T47D (cell line): ENCODE results near the gene CAMK1D.
A peak's percentile ranks its signal among the peaks of the same experiment; 100 is the strongest.

Source experiments
- DNase-seq, 2 experiments: peaks; one replicate each; pipeline versions ENCODE4 v3.0.0 to v3.0.0-alpha.2; 2011 to 2012; ENCODE audit warnings: low read depth in 1 of 2, low spot score in 1 of 2
- JUND ChIP-seq: IDR thresholded peaks from 2 replicates; pipeline ENCODE4 v1.6.1; 2012; ENCODE audit warnings: low read depth
- in situ Hi-C: cut with HindIII; loops from 2 replicates; pipeline ENCODE4 v1.10.0; 2016; ENCODE audit warnings: low sequenced_read_pairs, low pct_unique_long_range_greater_than_20kb

CAMK1D gene

DNA sequence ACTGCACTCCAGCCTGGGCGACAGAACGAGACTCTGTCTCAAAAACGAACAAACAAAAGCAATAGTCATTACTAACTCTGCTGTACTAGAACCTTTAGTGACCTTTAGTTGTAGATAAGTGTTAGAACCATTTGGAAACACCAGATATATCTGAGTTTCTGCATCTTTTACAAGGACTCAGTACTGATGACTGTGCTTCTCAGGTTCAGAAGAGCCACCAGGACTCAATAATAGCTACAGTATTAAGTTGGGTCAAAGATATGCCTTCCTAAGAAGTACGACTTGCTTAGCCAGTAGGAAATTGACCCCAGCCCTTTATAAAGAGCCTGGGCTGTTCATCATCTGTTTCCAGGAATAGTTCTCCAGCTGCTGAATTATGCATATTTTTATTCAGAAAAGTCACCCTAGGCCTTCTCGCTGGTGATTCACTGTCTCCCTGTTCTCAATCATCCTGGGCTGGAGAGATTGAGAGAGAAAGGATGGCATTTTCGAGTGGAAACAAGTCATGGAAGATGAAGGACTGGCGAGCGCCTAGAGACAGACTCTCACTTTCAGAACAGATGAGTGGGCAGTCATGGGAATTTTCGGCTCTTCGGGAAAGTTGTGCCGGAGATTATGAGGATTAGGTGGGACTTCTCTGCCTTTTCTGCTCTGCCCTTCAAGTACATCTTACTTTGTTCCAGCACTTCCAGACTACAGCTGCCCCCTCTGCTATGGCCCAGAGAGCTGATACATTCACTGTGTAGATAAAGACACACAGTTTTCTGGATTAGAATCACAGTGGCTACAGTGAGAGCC is 336.1 kb downstream of the CAMK1D start:
- in situ Hi-C loops, result no loop called here
- no peak for DNase-seq
- no peak for TF ChIP-seq JUND

- TF ChIP-seq JUND, result no peak
- DNase-seq, result no peak
- in situ Hi-C loops, result no loop called here
Observed at GRCh38 chr10:12687996-12688395, 338.6 kb downstream of the CAMK1D start.

DNA sequence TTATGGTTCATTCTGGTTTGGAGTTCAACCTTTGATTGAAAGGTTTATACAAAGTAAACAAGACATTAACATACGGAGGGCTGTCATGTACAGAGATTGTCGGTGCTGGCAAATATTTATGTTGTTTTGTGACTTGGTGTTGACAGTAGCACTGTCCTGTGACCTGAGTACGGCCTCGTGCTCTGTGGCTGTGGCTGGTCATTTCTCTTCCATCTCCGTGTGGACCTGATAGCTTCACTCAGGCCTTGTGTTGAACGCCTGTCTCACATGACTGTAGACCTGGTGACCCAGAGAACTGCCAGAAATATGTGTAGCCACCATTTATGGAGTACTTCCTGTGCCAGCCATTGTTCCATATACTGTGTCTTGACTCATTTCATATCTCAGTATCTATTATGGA is 340.5 kb downstream of the CAMK1D start:
- no peak for DNase-seq
- TF ChIP-seq JUND, result no peak
- in situ Hi-C loops, result no loop called here

DNA sequence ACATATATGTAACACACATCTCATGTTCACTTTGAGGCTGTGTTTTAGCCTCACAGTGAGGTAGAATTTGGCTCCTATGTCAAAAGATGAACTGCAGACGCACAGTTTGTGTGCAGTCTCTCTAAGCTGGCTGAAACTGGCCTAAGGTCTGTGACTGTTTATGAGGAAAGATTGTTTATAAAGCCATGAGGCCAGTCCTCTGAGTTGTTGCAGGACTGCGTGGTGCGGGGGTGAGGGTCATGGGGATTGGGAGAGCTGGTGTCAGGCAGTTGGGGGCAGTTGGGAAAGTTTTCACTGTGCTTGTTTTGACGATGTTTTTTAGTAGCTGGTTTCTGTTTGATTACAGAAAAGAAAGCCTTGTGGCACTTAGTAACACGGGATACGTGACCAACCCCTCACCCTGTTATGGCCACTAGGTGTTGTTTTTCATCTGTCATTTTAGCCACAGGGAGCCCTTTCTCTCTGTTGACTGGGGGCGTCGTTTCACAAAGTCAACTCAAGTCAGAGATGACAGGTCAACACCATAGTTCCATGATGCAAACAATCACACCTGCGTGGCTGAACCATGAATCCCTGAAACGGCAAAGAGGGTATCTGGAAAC is 341.3 kb downstream of the CAMK1D start:
- no peak for DNase-seq
- in situ Hi-C loops, result no loop called here
- no peak for TF ChIP-seq JUND

DNA sequence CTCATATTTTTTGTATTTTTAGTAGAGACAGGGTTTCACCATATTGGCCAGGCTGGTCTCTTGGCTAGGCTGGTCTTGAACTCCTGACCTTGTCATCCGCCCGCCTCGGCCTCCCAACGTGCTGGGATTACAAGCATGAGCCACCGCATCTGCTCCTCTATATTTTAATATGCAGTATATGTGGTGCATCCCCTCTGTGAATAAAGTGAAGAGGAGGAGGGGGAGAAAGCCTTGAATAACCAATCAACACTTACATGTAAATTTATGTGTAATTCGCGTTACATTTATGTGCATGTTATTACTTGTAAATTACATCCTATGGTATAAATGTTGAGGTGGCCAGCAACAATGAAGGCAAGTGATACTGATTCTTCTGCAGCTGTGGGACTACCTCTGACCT is 342.2 kb downstream of the CAMK1D start:
- in situ Hi-C loops, result no loop called here
- no peak for DNase-seq
- no peak for TF ChIP-seq JUND

DNA sequence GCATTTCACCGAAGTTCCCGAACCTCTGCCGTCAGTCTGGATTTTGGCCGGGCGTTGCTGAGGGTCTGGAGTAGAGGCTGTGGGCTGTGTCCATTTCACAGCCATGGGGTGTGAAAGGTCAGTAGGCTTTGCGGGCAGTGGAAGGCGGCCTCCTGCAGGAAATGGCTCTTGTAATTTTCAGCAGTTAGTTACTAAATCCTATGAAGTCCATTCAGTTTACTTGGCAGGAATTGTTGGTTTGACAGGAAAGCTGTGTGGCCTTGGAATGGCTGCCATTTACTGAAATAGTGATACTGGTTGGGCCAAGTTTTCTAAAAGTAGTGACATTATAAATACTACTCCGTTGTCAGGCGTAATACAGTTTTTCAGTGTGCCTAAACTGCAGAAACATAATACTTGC is 348.4 kb downstream of the CAMK1D start:
- no peak for DNase-seq
- TF ChIP-seq JUND, result no peak
- in situ Hi-C loops, result no loop called here

DNA sequence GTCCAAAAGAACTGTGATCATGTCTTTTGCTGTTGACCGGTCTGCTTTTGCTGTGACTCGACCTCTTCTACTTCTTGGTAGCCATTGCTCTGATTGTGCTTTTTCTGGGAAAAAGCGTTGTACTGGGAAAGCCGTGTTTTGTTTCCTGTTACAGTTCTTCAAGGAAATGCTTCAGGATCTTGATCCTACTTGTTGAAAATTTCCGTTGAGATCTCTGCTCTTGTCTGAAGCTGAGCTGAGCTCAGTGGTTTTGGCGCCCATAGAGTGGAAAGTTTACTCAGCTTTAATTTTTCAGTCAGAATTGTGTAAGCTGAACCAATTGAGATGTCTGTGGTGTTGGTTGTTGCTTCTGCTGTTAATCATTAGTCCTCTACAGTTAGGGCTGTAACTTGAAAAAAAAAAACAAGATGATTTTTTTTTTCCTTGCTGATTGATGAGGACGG is 349.9 kb downstream of the CAMK1D start:
- no peak for TF ChIP-seq JUND
- no peak for DNase-seq
- in situ Hi-C loops, result no loop called here

DNA sequence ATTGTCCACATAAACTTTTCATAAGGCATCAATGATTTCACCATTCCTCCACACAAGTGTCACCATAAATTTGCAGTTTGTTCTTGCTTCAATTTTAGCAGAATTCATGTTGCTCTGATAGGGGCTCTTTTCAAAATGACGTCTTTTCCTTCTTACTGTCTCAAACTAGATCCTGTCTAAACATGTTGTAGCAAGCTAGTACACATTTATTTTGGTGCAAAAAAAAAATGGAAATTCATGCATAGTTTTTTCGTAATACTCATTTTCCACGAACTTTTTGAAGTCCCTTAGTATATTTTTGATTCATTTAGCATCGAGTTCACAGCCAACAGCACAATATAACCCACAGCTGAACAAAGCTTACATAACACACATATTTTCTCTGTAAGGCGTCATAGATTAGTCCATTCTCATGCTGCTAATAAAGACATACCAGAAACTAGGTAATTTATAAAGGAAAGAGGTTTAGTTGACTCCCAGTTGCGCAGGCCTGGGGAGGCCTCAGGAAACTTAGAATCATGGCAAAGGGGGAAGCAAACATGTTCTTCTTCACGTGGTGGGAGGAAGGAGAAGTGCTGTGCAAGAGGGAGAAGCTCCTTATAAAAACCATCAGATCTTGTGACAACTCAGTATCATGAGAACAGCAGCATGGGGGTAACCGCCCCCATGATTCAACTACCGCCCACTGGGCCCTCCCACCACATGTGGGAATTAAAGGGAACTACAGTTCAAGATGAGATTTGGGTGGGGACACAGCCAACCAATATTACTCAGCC is 350.6 kb downstream of the CAMK1D start:
- in situ Hi-C loops, result no loop called here
- no peak for TF ChIP-seq JUND
- DNase-seq, result no peak

GRCh38 chr10:12700557-12700874 is 351.2 kb downstream of the CAMK1D start:
- DNase-seq, result no peak
- TF ChIP-seq JUND, result no peak
- in situ Hi-C loops, result no loop called here

- no peak for TF ChIP-seq JUND
- no peak for DNase-seq
- in situ Hi-C loops, result no loop called here
Observed at GRCh38 chr10:12701696-12702095, 352.3 kb downstream of the CAMK1D start.

GRCh38 chr10:12702215-12702770 is 352.9 kb downstream of the CAMK1D start:
- DNase-seq, result no peak
- no peak for TF ChIP-seq JUND
- in situ Hi-C loops, result no loop called here

DNA sequence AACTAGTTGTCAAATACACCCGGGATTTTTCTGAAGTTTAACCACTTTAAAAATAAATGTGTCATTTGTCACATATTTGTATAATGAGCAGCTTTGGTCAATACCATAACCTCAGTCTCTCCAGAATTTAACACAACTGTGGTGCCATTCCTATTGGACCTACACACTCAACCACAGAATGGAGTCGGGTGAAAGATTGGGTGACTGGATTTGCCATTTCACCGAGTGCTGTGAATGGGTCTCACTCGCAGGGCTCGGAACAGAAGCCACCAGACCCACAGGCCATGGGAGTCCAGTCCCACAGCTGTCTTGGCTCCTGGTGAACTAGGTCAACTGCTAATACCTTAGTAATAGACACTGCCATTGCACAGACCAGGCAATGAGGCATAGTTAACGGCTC is 353.8 kb downstream of the CAMK1D start:
- DNase-seq, result no peak
- in situ Hi-C loops, result no loop called here
- TF ChIP-seq JUND, result no peak

GRCh38 chr10:12703813-12704212 is 354.5 kb downstream of the CAMK1D start:
- in situ Hi-C loops, result no loop called here
- DNase-seq, result peak in 1 of 2 experiments; percentile 26
- TF ChIP-seq JUND, result no peak
